DND-41 (cell line): ENCODE results near the gene ABLIM1.

Source experiments
- EZH2 ChIP-seq: IDR thresholded peaks from 3 replicates; pipeline ENCODE4 v1.6.1; 2012; ENCODE audit warnings: borderline replicate concordance, low read depth, mild to moderate bottlenecking, moderate library complexity, low read length, inconsistent platforms; ENCODE audit not compliant: severe bottlenecking
- TF ChIP-seq, protein P1 (sequence below): IDR thresholded peaks from 2 replicates; pipeline ENCODE4 v1.5.1; 2012; ENCODE audit warnings: borderline replicate concordance, low read length, moderate library complexity, mild to moderate bottlenecking; ENCODE audit not compliant: poor library complexity, severe bottlenecking; ENCODE audit errors: extremely low read depth

DNA sequence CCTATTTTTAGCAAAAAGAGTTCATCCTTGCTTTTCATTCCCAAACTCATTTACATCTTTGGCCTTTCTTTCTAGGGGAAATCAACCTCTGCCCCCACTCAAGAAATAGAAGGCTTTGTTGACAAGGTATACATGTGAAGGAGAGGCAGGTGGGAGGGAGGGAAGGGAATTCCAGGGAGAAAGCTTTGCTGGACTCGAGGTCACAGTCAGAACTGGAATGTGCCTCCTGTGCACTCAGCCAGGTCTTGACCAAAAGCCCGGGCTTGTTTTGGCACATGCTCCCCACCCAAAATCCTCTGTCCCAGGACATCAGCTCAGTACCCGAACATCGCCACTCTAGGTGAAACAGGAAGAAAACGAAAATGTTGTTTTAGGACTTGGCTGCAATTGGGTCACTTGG is 61.3 kb downstream of the ABLIM1 start:
- TF ChIP-seq, protein P1, sequence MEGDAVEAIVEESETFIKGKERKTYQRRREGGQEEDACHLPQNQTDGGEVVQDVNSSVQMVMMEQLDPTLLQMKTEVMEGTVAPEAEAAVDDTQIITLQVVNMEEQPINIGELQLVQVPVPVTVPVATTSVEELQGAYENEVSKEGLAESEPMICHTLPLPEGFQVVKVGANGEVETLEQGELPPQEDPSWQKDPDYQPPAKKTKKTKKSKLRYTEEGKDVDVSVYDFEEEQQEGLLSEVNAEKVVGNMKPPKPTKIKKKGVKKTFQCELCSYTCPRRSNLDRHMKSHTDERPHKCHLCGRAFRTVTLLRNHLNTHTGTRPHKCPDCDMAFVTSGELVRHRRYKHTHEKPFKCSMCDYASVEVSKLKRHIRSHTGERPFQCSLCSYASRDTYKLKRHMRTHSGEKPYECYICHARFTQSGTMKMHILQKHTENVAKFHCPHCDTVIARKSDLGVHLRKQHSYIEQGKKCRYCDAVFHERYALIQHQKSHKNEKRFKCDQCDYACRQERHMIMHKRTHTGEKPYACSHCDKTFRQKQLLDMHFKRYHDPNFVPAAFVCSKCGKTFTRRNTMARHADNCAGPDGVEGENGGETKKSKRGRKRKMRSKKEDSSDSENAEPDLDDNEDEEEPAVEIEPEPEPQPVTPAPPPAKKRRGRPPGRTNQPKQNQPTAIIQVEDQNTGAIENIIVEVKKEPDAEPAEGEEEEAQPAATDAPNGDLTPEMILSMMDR, result no peak
- TF ChIP-seq EZH2, result no peak
